ENCODE measurements around the gene CPA2.

The CPA2 gene

DNA sequence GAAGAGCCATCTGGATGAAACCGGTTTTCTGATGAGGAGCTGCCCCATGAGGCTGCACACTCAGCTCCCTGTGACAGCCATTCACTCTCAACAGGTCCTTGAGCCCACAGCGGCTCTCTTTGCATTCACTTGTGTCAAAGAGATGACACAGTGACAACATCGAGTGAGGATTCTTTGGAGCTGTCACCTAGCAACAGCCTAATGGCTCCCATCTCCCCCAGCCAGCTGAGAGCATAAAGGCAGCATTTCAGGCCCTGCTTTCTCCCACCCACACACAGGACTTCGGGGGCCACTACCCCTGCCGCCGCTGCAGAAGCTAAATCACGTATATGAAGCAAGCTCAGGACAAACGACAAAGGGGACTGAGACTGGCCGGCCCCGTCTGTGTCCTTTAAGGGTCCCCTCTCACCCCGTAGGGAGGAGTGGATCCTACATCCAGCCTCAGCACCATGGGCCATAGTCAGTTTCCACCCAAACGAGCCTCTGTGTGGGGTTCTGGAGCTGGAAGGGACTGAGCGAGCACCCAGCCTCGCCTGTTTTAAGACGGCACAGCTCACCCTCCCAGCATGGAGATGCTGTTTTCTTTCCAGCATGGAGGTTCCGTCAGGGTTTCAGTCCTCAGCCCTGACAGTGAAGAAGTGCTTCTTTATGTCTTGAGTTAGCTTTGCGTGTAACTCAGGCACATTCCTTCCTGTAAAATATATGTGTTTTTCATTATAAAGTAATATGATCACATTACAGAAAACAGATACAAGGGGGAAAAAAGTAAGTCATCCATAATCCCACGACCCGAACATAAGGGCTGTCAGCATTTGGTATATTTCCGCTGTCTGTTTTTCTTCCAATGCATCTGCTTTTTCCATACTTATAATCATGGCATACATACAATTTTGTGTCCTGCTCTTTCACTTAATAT lies 31.2 kb downstream of the CPA2 start:
- Mint-ChIP-seq H3K27me3 (peaks cover 37 to 75% of the 10 kb centered on the region in 2 donors), H3K9me3 (no peaks in the 10 kb centered on the region)
- no peak for DNase-seq

GRCh38 chr7:130298544-130299326 lies 32.1 kb downstream of the CPA2 start:
- Mint-ChIP-seq H3K4me3 (no peak overlapping the region), H3K27ac (no peak overlapping the region), H3K9me3 (no peaks in the 10 kb centered on the region), H3K27me3 (peaks cover 37 to 78% of the 10 kb centered on the region in 2 donors), H3K4me1 (ENCODE audit: low read depth in 2 of 2) (no peaks in the 10 kb centered on the region), H3K36me3 (ENCODE audit: insufficient read depth) (no peaks in the 10 kb centered on the region)
- ATAC-seq (replicated peaks) (no peak), DNase-seq (no peak)

More for the DNA sequence above, 31.2 kb downstream of the CPA2 start:
- H3K27ac Mint-ChIP-seq = no peak overlapping the region
- no peak overlapping the region for H3K4me3 Mint-ChIP-seq
- ATAC-seq (replicated peaks) = no peak
- H3K4me1 Mint-ChIP-seq (ENCODE audit: low read depth in 2 of 2) = no peaks in the 10 kb centered on the region
- H3K36me3 Mint-ChIP-seq (ENCODE audit: insufficient read depth) = no peaks in the 10 kb centered on the region

- no peak for ATAC-seq (replicated peaks)
- H3K9me3 Mint-ChIP-seq = no peaks in the 10 kb centered on the region
- no peaks in the 10 kb centered on the region for H3K4me1 Mint-ChIP-seq (ENCODE audit: low read depth in 2 of 2)
- H3K27ac Mint-ChIP-seq = no peak overlapping the region
- peaks cover 45 to 85% of the 10 kb centered on the region in 2 donors for H3K27me3 Mint-ChIP-seq
- no peak for DNase-seq
- no peak overlapping the region for H3K4me3 Mint-ChIP-seq
- H3K36me3 Mint-ChIP-seq (ENCODE audit: insufficient read depth) = no peaks in the 10 kb centered on the region
Observed at GRCh38 chr7:130299866-130300265, 33.2 kb downstream of the CPA2 start.

DNA sequence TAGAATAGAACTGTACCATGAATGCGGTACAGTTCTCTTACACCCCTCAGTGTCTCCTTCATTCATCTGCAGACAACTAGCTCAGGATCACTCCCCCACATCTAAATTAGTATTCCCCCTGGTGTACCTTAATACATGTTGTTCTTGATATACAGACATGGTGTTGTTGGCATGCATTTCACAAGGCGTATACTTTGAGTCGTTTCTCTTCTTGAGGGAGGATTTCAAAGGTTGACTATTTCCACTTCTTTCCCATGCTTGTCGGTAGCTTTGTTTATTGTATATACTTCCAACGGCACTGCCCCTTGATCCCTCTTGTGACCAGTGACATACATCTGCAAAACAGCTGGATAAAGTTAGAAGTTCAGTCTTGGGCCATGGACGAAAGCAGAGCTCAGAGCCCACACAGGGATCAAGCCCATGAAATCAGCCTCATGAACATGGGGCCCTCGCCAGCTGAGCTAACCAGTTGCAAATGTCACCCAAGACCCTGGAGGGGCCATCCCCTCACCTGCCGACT lies 34.9 kb downstream of the CPA2 start:
- ATAC-seq (replicated peaks) = no peak
- no peaks in the 10 kb centered on the region for H3K9me3 Mint-ChIP-seq
- DNase-seq = no peak
- no peaks in the 10 kb centered on the region for H3K4me1 Mint-ChIP-seq (ENCODE audit: low read depth in 2 of 2)
- peaks cover 48 to 81% of the 10 kb centered on the region in 2 donors for H3K27me3 Mint-ChIP-seq
- no peaks in the 10 kb centered on the region for H3K36me3 Mint-ChIP-seq (ENCODE audit: insufficient read depth)
- no peak overlapping the region for H3K4me3 Mint-ChIP-seq
- H3K27ac Mint-ChIP-seq = peak overlapping the region in 1 of 2 donors; percentile 59

- no peak for ATAC-seq (replicated peaks)
Observed at GRCh38 chr7:130302649-130303048, 36.0 kb downstream of the CPA2 start.

DNA sequence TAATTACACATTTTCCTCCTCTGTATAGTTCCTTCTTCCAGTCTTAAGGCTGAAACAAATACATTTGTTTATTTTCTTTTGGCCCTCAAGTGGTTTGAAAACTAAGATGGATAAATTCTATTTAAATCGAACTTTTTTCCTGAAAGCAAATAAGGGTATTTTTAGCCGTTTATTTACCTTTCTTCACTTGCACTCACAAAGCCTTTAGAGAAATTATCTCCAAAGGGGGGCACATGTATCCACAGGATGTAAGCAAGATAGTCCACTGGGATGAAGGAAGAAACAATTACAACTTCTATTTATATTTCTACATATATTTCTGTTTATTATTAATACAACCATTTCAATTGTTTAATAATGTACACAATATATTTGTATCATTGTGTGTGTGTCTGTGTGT lies 36.5 kb downstream of the CPA2 start:
- H3K27ac Mint-ChIP-seq = no peak overlapping the region
- DNase-seq (no peak), ATAC-seq (replicated peaks) (no peak)
- no peak overlapping the region for H3K4me3 Mint-ChIP-seq
- no peaks in the 10 kb centered on the region for H3K4me1 Mint-ChIP-seq (ENCODE audit: low read depth in 2 of 2)
- H3K36me3 Mint-ChIP-seq (ENCODE audit: insufficient read depth) = no peaks in the 10 kb centered on the region
- H3K9me3 Mint-ChIP-seq = no peaks in the 10 kb centered on the region
- H3K27me3 Mint-ChIP-seq = peaks cover 48 to 68% of the 10 kb centered on the region in 2 donors

More at GRCh38 chr7:130302649-130303048, 36.0 kb downstream of the CPA2 start:
- no peak overlapping the region for H3K27ac Mint-ChIP-seq
- H3K36me3 Mint-ChIP-seq (ENCODE audit: insufficient read depth) = no peaks in the 10 kb centered on the region
- DNase-seq = no peak
- peaks cover 48 to 72% of the 10 kb centered on the region in 2 donors for H3K27me3 Mint-ChIP-seq
- H3K4me3 Mint-ChIP-seq = no peak overlapping the region
- no peaks in the 10 kb centered on the region for H3K9me3 Mint-ChIP-seq
- H3K4me1 Mint-ChIP-seq (ENCODE audit: low read depth in 2 of 2) = no peaks in the 10 kb centered on the region

DNA sequence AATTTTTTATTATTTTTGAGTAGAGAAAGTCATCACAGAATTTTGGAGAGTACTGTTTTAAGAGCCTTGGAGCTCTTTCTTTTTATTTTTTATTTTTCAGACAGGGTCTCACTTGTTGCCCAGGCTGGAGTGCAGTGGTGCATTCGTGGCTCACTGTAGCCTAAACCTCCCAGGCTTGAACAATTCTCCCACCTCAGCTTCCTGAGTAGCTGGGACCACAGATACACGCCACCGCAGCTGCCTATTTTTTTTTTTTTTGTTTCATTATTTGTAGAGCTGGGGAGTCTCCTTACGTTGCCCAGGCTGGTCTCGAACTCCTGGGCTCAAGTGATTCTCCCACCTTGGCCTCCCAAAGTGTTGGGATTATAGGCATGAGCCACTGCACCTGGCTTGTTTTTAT lies 36.9 kb downstream of the CPA2 start:
- no peaks in the 10 kb centered on the region for H3K9me3 Mint-ChIP-seq
- DNase-seq = no peak
- H3K4me3 Mint-ChIP-seq = no peak overlapping the region
- ATAC-seq (replicated peaks) = no peak
- H3K4me1 Mint-ChIP-seq (ENCODE audit: low read depth in 2 of 2) = no peaks in the 10 kb centered on the region
- H3K27ac Mint-ChIP-seq = no peak overlapping the region
- peaks cover 45 to 63% of the 10 kb centered on the region in 2 donors for H3K27me3 Mint-ChIP-seq
- no peaks in the 10 kb centered on the region for H3K36me3 Mint-ChIP-seq (ENCODE audit: insufficient read depth)

GRCh38 chr7:130303982-130304381 lies 37.3 kb downstream of the CPA2 start:
- no peaks in the 10 kb centered on the region for H3K36me3 Mint-ChIP-seq (ENCODE audit: insufficient read depth)
- ATAC-seq (replicated peaks) = no peak
- peaks cover 41 to 59% of the 10 kb centered on the region in 2 donors for H3K27me3 Mint-ChIP-seq
- H3K4me1 Mint-ChIP-seq (ENCODE audit: low read depth in 2 of 2) = no peaks in the 10 kb centered on the region
- DNase-seq = no peak
- no peak overlapping the region for H3K27ac Mint-ChIP-seq
- H3K4me3 Mint-ChIP-seq = no peak overlapping the region
- no peaks in the 10 kb centered on the region for H3K9me3 Mint-ChIP-seq

- Mint-ChIP-seq H3K4me3 (no peak overlapping the region), H3K9me3 (no peaks in the 10 kb centered on the region)
- ATAC-seq (replicated peaks) = no peak
Observed at GRCh38 chr7:130304878-130305277, 38.2 kb downstream of the CPA2 start.

DNA sequence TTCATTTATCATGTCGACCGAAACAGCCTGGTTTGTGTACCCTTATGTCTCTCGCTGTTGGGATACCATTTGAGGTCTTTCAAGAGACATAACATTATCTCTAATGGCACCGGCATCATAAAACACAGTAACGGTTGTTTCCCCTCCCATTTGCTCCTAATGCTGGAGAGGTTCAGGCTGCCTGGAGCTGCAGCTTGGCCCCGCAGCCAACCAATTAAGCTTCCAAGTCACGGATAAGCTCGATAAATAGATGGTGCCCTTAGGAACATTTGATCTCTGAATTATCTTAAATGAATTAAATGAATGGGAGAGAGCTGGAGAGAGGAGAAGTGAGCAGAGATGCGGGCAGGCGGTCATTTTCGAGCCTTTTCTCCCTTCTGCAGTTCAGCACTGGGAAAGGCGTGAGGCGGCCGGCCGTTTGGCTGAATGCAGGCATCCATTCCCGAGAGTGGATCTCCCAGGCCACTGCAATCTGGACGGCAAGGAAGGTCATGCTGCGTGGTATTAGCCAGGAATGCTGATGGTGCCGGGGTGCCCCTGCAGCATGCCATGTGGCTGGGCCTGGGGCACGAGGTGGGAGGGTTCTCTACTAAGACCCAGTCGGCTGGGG lies 38.9 kb downstream of the CPA2 start:
- no peaks in the 10 kb centered on the region for H3K9me3 Mint-ChIP-seq
- no peak overlapping the region for H3K27ac Mint-ChIP-seq
- no peak for DNase-seq
- H3K27me3 Mint-ChIP-seq = peaks cover 31 to 48% of the 10 kb centered on the region in 2 donors
- H3K4me1 Mint-ChIP-seq (ENCODE audit: low read depth in 2 of 2) = no peaks in the 10 kb centered on the region
- H3K4me3 Mint-ChIP-seq = no peak overlapping the region
- H3K36me3 Mint-ChIP-seq (ENCODE audit: insufficient read depth) = no peaks in the 10 kb centered on the region
- no peak for ATAC-seq (replicated peaks)

More at GRCh38 chr7:130304878-130305277, 38.2 kb downstream of the CPA2 start:
- no peaks in the 10 kb centered on the region for H3K36me3 Mint-ChIP-seq (ENCODE audit: insufficient read depth)
- H3K4me1 Mint-ChIP-seq (ENCODE audit: low read depth in 2 of 2) = no peaks in the 10 kb centered on the region
- no peak for DNase-seq
- H3K27ac Mint-ChIP-seq = no peak overlapping the region
- peaks cover 36 to 55% of the 10 kb centered on the region in 2 donors for H3K27me3 Mint-ChIP-seq

- peaks cover 10 to 15% of the 10 kb centered on the region in 2 donors for H3K27me3 Mint-ChIP-seq
- H3K36me3 Mint-ChIP-seq (ENCODE audit: insufficient read depth) = no peaks in the 10 kb centered on the region
- no peaks in the 10 kb centered on the region for H3K4me1 Mint-ChIP-seq (ENCODE audit: low read depth in 2 of 2)
- H3K9me3 Mint-ChIP-seq = no peaks in the 10 kb centered on the region
- no peak overlapping the region for H3K4me3 Mint-ChIP-seq
- no peak for DNase-seq
- no peak overlapping the region for H3K27ac Mint-ChIP-seq
- no peak for ATAC-seq (replicated peaks)
Observed at GRCh38 chr7:130309986-130310385, 43.3 kb downstream of the CPA2 start.

GRCh38 chr7:130314305-130314704 lies 47.6 kb downstream of the CPA2 start:
- H3K9me3 Mint-ChIP-seq = no peaks in the 10 kb centered on the region
- no peak overlapping the region for H3K27ac Mint-ChIP-seq
- ATAC-seq (replicated peaks) (no peak), DNase-seq (no peak)
- no peaks in the 10 kb centered on the region for H3K4me1 Mint-ChIP-seq (ENCODE audit: low read depth in 2 of 2)
- no peak overlapping the region for H3K4me3 Mint-ChIP-seq
- no peaks in the 10 kb centered on the region for H3K36me3 Mint-ChIP-seq (ENCODE audit: insufficient read depth)
- H3K27me3 Mint-ChIP-seq = peaks cover 9 to 21% of the 10 kb centered on the region in 2 donors

DNA sequence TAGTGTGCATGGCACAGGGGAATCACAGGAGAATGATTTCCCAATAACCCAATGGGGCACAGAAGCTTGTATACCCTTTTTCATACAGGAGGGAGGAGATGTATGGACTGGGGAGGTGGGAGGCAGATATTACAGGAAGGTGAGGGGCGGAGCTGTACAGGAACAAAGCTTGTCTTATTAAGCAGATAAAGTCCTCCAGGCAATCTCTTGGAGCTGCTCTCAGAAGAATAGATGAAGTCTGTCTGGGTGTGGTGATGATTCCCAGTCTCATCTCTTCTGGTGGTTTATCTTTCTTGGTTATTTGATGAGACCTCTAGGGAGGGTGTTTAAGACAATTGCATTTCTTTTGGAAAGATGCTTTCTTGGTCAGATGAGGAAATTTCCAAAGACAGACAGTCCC lies 52.9 kb downstream of the CPA2 start:
- no peak for DNase-seq
- no peaks in the 10 kb centered on the region for H3K36me3 Mint-ChIP-seq (ENCODE audit: insufficient read depth)

More for the DNA sequence above, 52.9 kb downstream of the CPA2 start:
- Mint-ChIP-seq H3K27me3 (peaks cover 20 to 23% of the 10 kb centered on the region in 2 donors), H3K4me3 (no peak overlapping the region), H3K27ac (no peak overlapping the region), H3K9me3 (no peaks in the 10 kb centered on the region), H3K4me1 (ENCODE audit: low read depth in 2 of 2) (no peaks in the 10 kb centered on the region)
- ATAC-seq (replicated peaks) = no peak

Measured in effector memory CD8-positive, alpha-beta T cell (primary cell).